Measurements from ENCODE around the gene ITGB3BP. TPM values are rescaled to one million over a fixed set of nuclear protein-coding genes. Genes with fewer than 3 reads are reported as not detected.

The ITGB3BP gene
- total and polyA plus RNA-seq, 2 of the 8 experiments (the other 6 are each of a cell fraction or from before 2014, with no cell fraction given) = 17.6 to 49.1 TPM

GRCh38 chr1:63487336-63488065 is 35.5 kb downstream of the ITGB3BP start:
- Histone ChIP-seq H2AFZ (ENCODE audit: low read length) (no peak overlapping the region), H3K4me2 (ENCODE audit: insufficient read depth in 1 of 2, low read depth in 2 of 2, low read length in 2 of 2) (no peak overlapping the region), H4K8ac (ENCODE audit: extremely low read depth, insufficient read depth, low read length) (no peak overlapping the region), H3K23ac (ENCODE audit: insufficient read length) (no peak overlapping the region), H4K5ac (ENCODE audit: insufficient read length, low read depth, low read length) (no peak overlapping the region), H2BK5ac (ENCODE audit: low read depth, low read length) (no peak overlapping the region), H4K20me1 (replicated peaks in 1 of 2; ENCODE audit: control insufficient read depth in 1 of 2, insufficient read depth in 2 of 2, low read length in 2 of 2) (no peaks in the 10 kb centered on the region), H2BK15ac (ENCODE audit: low read length) (no peak overlapping the region), H3K23me2 (ENCODE audit: low read depth, low read length) (no peaks in the 10 kb centered on the region), H3K9ac (replicated peaks in 1 of 4; ENCODE audit: extremely low read depth in 1 of 4, low read depth in 3 of 4, low read length in 3 of 4) (no peak overlapping the region), H2BK120ac (replicated peaks; ENCODE audit: low read depth, low read length) (no peak overlapping the region), H3K14ac (ENCODE audit: insufficient read length) (no peak overlapping the region), H3K27ac (ENCODE audit: low read depth, low read length) (no peak overlapping the region), H2AK5ac (ENCODE audit: low read depth, low read length) (no peak overlapping the region), H3K27me3 (replicated peaks in 1 of 4; ENCODE audit: control insufficient read depth in 3 of 4, extremely low read depth in 1 of 4, insufficient read depth in 3 of 4, low read length in 3 of 4) (no peaks in the 10 kb centered on the region), H3K4ac (replicated peaks; ENCODE audit: insufficient read length, low read depth, low read length) (no peak overlapping the region), H3K4me1 (replicated peaks in 1 of 4; ENCODE audit: control insufficient read depth in 3 of 4, insufficient read depth in 4 of 4, low read length in 3 of 4) (no peaks in the 10 kb centered on the region), H3K79me2 (ENCODE audit: control insufficient read depth in 1 of 2, insufficient read depth in 2 of 2, low read length in 2 of 2) (no peaks in the 10 kb centered on the region), H2BK20ac (ENCODE audit: low read length) (no peak overlapping the region), H4K91ac (replicated peaks; ENCODE audit: insufficient read length, low read length) (no peak overlapping the region), H3K79me1 (ENCODE audit: low read depth, low read length) (no peaks in the 10 kb centered on the region), H3K36me3 (ENCODE audit: control insufficient read depth in 2 of 4, insufficient read depth in 4 of 4, low read length in 3 of 4) (no peaks in the 10 kb centered on the region), H3K9me3 (ENCODE audit: insufficient read depth in 2 of 2, low read depth in 1 of 2, low read length in 1 of 2) (no peaks in the 10 kb centered on the region), H3K56ac (replicated peaks; ENCODE audit: insufficient read length, low read depth, low read length) (no peak overlapping the region), H3K18ac (ENCODE audit: extremely low read depth, low read length) (no peak overlapping the region), H2BK12ac (ENCODE audit: low read depth, low read length) (no peak overlapping the region), H3K4me3 (ENCODE audit: extremely low read depth in 1 of 4, insufficient read depth in 2 of 4, low read depth in 3 of 4, low read length in 4 of 4) (no peak overlapping the region)
- POLR2A ChIA-PET (ENCODE audit: partially characterized antibody) = interaction anchor here (1.1 kb wide), 1 partner anchor 11 kb away, joined by 3 read pairs; no protein-coding TSS in a partner anchor
- FAIRE-seq = peak; percentile 39
- CTCF ChIA-PET (ENCODE audit: partially characterized antibody) = interaction anchor here (1.4 kb wide), 1 partner anchor 11 kb away, joined by 3 read pairs; no protein-coding TSS in a partner anchor
- 89% methylated on average over 8 of the region's 8 CpGs; no CpG with 5 or more reads in 1 of the 2 experiments for WGBS, 2 experiments (ENCODE audit: extremely low coverage in 1 of 2, insufficient coverage in 1 of 2, insufficient read length in 1 of 2, insufficient replicate concordance in 2 of 2, low coverage in 1 of 2, low lambda C conversion rate in 2 of 2, missing lambda C conversion rate in 1 of 2)
- DNase-seq (ENCODE audit: low read depth in 1 of 2, low spot score in 2 of 2) = no peak
- TF ChIP-seq SRF (IDR thresholded peaks at IDR 0.05; ENCODE audit: low read depth, low read length) = no peak
- TF ChIP-seq CHD1 (IDR thresholded peaks at IDR 0.05; ENCODE audit: low read depth, low read length) = no peak
- TF ChIP-seq SAP30 (IDR thresholded peaks at IDR 0.05; ENCODE audit: insufficient read depth, insufficient replicate concordance, low read length) = no peak
- TF ChIP-seq POU5F1 (IDR thresholded peaks at IDR 0.05; ENCODE audit: low read depth, low read length) = no peak
- TF ChIP-seq KDM5A (IDR thresholded peaks at IDR 0.05; ENCODE audit: low read length) = no peak
- TF ChIP-seq JUND (IDR thresholded peaks at IDR 0.05; ENCODE audit: low read length) = no peak

Data from H1 (cell line).